TTC549 (cell line): ENCODE results near the gene TSHB.

Source experiments
- FAIRE-seq: peaks from 2 replicates; lab custom pipeline; 2012; peaks lifted over from hg19 to GRCh38; lab: Jason Lieb, UNC

TSHB gene

DNA sequence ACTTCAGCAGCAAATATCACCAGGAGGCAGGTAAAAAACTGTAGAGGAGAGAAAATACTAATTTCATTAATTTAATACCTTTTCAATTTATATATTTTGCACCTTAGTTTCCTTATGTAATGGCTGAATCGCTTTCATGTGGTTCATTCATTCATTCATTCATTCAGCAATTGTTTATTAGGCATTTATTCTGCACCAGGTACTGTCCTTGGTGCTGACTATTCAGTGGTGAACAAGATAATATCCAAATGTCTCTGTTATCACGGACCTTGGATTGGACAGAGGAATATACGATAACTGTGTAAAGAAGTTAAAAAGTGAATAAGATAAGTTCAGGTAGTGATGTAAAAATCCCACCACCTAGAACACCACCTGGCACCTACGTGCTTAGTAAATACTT, 30.9 kb downstream of the TSHB start:
- FAIRE-seq: no peak

DNA sequence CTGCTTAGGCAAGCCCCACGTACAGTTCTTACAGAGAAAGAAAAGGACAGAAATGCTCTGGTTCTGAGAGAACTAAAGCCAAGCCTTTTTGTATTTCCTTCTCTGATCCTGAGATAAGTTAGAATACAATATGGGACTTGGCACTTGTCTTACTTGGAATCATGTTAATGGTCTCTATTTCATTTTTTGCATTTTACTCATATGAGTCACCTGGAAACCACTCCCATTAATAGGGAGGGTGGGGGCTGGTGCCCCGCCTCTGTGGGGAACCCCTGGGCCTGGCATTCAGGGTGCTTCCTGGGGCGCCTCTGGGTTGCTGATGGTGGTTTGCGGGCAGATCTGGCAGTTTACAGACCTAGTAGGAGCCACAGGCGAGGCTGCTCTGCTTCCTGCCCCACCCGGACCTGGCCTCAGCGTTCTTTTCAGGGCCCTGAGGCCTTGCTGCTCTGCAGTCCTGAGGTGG, 32.9 kb downstream of the TSHB start:
- FAIRE-seq: no peak

DNA sequence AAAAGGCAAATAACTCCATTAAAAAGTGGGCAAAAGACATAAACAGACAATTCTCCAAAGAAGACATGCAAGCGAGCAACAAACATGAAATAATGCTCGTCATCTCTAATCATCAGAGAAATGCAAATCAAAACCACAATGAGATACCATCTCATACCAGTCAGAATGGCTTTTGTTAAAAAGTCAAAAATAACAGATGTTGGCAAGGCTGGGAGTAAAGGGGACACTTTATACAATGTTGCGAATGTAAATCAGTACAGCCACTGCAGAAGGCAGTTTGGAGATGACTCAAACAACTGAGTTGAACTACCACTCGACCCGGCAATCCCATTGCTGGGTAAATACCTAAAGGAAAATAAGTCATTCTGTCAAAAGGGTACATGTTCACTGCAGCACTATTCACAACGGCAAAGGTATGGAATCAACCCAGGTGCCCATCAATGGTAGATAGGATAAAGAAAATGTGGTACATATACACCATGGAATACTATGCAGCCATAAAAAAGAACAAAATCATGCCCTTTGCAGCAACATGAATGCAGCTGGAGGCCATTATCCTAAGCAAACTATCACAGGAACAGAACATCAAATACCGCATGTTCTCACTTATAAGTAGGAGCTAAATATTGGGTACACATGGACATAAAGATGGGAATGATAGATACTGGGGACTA, 33.7 kb downstream of the TSHB start:
- no peak for FAIRE-seq

DNA sequence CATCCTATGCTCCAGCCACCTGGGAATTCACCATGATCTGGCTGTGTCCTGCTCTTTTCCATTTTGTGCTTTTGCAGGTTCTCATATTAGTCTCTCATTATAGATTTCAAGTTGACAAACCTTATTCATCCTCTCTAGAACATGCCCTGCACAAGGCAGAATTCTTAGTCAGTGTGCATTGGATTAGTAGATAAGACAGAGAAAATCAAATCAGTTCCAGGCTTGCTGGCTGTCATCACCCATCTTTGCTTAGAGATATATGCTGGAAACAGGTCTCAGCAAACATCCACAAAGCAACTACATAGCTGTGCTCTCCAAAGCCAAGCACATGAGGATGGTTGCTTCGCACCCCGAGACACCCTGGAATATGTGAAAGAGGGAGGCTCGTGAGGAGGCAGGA, 34.8 kb downstream of the TSHB start:
- FAIRE-seq: no peak

DNA sequence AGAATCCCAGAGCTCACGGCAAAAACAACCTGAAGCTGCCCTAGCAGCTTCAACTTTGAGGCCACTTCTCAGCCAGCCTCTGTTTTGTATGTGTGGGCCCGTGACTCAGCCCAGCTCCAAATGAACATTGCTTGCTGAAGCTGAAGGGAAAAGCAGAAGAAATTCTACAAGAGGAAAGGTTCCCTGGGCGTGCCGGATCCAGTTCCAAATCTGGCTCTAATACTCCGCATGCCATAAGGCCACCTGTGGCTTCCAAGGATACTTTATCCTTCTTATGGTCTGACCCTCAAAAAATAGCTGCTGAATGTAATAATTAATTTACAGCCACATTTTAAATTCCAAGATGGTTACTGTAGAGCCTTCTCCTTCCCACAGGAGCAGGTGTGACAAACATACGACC, 35.4 kb downstream of the TSHB start:
- FAIRE-seq: no peak

DNA sequence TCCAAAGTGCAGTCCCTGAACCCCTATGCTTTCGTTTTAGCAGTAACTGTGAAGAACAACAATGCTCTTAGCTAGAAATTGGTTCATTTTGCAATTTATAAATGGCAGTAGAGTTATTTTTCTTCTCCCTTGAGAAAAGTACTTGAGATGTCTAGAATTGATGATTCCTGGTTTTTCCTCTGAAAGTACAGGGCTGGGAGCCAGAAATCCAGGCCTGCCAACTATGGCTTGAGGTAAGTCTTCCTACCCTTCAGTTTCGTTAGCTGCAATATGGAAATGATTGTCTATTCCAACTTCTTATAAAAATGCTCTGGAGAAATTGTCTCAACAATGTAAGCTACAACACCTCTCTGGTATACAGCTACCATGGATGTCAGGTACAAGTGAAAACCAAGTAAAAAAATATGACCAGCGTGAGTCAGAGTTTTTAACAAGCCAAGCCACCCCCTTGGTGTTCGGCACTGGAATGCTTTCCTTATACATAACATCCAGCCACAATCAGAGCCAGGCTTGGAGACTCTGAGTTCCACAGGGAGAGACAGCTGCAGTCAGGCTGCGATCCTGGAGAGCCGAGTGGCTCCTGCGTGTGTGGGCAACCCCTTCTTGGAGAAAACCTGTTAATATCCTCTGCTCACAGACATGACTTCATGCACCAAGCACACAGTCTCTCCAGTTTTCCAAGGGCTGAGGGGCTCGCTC, 37.7 kb downstream of the TSHB start:
- no peak for FAIRE-seq

DNA sequence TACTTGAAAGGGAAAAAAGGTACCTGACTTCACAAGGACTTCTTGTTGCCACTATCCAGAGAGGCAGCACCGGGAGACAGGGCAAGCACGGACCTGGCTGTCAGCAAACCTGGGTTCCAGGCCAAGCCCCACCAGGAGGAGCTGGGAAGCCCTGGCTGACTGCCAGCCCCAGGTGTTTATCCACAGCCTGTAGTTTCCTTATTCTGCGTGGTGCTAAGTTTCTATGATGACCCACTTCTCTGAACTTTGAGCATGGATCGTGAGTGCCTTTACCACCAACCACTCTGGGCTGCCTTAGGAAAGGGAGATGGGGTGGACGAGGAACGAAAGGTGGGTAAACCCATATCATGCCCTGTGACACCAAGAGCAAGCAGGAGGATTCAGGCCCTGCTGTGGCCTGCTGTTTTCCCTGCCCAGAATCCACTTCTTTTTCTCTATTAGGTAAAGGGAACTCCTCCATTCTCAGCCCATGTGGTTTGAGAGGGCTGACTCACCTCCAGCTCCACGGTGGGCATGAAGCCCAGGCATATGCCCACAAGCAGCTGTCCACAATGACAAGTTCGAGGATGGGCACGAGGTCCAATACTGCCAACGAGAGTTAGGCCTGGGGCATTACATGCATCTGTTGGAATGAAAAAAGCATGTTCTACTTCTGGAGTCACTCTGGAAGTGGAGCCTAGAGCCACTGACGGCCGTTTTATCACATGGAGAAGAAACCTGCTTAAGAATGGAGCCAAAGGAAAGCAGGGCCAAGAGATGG, 39.4 kb downstream of the TSHB start:
- no peak for FAIRE-seq

DNA sequence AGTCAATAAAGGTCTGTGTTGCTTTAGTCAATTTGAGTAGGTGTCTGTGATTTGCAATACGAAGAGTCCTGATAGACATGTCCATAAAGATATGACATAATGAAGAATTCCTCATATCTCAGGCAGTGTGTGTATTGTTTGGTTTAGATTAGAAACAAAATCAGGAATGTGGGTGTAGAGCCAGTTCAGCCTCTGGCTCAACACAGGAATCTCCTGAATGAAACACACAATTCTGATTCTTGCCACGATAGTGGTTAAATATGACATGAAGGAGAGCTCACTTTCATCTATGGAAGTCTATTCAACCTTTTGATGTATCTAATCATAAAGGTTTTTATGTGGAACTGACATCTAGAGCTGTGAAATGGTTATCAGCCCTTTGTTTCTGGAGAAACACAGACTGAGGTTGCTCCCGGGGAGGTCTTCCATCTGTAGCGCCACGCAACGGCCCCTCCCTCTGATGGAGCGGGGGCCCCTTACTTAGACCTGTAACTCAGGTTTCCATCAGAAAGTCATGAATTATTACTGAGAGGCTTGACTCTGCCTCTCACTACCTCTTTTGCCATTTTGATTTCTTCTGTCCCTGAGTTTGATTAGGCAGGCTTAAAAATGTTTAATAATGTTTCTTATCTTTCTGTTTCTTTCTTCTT, 40.2 kb downstream of the TSHB start:
- no peak for FAIRE-seq

DNA sequence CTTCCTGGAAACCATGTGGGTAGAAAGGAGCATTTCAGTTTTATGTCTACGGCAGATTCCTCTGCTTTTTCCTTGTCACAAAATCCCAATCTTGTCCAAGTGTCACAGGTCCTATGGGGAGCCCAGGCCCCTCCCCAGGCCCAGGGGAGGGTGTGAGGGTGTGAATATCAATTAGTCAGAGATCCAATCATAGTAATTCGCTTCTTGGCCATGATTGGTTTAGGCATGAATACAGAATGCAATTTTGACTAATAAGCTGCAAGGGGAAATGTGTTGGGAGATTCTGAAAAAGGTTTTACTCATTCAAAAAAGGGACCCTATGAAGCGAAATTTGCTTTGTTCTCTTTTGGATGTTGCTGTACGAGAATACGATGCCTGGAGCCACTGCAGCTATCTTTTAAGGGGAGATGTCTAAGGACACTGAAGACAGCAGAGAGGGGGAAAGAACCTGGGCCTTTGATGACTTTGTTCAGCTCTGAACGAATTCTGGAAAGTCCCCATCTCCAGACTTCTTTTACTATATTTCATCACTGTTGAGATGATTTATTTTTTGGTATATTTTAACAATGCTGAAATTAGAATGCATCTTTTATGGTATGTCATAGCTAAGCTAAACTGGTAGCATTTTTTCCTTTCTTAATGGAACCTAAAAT, 41.5 kb downstream of the TSHB start:
- no peak for FAIRE-seq

DNA sequence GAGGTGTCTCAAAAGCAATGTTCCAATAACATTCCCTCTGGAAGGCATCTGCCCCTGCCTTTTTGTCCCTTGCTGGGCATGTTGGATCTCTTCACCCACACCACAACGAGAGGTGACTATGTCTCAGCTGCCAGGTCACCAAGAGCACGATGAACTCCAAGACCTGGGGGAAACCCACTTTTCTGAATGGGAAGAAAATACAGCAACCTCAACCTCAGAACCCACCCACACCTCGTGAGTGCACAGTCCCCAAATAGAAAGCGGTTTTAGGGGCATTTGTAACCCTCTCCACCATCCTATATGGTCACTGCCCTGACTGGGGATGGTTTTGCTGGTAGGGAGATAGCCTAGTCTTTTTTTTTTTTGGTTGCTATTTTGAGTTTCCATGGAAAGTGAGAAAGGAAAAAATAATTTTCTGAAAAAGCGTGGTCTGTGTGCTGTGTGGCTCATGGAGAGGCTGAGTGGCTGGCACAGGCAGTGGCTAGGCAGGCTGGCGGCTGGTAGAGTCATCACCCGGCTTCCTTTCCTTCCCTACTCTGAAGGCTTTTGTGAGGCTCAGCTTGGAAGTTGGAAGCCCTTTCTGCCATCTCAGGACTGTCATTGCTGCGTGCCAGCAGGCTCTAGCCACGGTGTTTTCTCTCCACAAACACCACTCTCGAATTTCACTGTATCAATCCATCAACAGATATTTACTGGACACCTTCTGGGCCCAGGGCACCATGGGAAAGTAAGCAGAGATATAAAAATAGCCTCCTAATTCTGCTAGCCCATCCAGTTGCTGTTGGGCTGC, 43.9 kb downstream of the TSHB start:
- FAIRE-seq: no peak

DNA sequence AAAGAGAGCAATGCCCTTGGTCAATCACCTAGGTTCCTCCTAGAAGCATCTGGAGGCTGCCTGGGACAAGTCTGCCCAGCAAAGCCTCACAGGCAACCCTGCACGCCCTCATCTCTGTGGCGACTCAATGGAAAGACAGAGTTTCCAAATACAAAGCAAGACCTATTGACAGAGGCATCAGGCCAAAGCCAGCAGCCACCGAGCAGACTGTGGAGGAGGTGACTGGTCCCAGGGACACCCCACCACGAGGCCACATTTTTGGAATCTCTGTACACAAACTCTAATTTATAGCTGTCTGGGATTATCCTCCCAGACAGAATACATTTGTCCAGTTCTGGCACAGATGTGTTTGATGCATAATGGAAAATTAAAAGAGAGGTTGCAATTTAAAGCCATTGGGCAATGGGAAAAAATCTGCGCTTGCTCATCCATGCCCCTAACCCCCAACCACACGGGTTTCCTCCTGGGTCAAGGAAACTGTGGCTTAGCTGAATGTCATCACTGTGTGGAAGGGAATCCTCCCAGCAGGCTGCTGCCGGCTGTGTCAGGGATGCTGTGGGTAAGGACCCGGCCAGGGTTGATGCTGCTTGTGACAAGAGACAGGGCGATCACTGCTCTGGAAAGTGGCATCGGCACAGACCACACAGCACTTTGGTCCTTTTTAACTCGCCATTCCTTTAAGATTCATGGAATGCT, 45.4 kb downstream of the TSHB start:
- FAIRE-seq: no peak

DNA sequence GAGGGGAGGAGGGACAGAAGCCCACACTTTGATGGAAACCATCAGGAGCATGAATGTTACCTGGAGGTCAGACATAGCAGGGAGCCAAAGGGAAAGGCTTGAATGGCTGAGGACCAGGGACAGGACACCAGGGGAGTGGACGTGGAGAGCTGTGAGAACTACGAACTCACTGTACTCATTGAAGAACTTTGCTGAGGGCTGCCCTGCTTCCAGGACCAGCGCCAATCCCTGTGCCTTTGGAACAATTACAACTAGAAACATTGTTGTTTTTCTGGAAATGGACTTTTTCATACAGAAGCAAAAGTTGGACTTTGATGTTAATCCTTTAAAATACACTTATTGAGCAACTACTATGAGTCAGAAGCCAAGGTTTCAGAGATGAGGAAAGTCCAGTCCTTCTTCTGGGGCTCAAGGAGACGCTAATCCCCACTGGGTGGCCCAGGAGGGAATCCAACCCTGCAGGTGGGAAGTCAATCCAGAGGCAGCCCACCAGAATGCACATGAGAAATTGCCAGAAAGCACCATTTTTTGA, 46.8 kb downstream of the TSHB start:
- no peak for FAIRE-seq

DNA sequence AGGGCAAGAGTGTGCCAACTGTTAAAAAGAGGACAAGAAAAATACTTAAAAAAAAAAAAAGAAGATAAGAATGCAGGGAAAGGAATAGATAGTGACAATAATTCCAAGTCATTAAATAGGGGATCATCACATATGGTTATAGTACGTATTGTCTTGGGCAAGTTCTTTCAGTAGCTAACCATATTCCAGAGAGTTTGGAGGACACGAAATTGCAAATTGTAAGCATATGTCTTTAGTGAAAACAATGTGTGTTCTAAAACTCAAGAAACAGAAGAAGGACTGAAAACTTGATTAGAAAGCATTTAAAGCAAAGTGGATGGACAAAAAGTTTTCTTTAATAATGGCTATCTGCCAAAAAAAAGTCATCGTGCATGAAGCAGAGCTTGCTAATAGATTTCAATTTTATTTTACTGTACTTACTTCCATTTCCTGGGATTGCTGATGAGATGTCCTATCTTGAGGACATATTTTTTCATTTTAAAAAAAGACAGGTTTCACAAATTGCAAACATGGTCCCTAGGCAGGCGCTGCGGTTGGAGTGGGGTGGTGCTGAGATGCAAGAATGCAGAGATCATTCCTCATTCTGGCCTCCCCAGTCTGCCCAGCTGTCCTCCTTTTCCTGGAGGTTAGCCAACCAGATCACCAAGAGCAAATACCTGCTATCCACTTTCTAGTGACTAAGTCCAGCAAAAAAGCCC, 47.8 kb downstream of the TSHB start:
- no peak for FAIRE-seq

DNA sequence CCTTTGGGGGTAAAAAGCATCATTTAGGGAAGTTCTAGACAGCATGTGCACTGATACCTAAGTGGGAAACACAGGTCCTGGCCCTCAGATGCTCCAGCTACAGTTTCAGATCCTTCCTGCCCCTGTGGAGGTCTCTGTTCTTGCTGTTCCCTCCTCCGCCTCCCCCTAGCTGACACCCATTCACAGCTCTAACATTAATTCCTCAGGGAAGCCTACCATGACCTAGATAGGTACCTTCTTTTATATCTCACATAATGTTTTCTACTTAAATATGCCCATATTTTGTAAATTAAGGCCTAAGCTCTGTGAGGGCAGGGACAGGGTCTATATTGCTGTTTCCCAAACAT, 48.3 kb downstream of the TSHB start:
- FAIRE-seq: no peak

DNA sequence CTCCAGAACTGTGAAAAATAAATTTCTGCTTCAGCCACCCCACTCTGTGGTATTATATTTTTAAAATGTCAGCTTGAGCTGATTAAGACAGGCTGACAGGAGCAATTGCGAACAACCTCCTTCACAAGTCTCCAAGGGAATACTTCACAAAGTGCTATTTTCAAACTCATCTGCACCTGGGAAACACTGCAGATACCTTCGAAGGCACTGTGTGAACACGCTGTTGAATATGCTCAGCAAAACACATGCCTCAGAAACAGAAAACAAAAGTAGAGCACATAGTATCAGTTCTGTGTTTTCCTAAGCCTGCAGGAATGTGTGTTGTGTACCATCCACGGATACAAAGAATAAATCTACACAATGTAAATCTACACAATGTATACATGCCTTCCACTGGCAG, 49.1 kb downstream of the TSHB start:
- no peak for FAIRE-seq

DNA sequence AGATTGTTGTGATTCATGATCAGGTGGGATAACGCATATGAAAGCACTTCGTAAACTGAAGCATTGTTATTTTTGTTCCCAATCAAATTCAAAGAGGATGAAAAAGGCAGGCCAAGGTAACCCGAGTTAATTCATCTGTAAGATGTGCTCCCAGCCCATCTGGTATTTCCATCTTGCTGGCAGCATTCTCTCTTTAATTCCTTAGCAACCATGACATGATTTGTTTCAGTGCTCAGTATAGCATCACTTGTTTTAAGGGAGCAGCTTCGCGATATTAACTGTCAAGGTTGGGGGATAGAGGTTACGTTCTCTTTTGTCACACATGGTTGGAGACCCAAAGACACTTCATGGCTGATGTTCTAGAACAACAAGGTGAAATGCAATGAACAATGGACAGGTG, 53.3 kb downstream of the TSHB start:
- FAIRE-seq: no peak
